BLaER1 treated with 17β-estradiol and CSF1 and Interleukin-3, amounts not matched to agents 10 nM and 100 nM (cell line): Measurements from ENCODE around the gene KLHL42.
A peak's percentile ranks its signal among the peaks of the same experiment; 100 is the strongest.
"Not testable (repeated sequence)": the region's sequence is repeated elsewhere in the genome, so short reads cannot be mapped to it uniquely, and the experiment has no call there.

ENCODE experiments used
- H3K27ac ChIP-seq, 11 experiments: shearing (Covaris generic); formaldehyde crosslinking; 2 replicates each; pipeline ENCODE4 v1.8.1; 2022
- H3K27me3 ChIP-seq, 11 experiments: shearing (Covaris generic); formaldehyde crosslinking; 2 replicates each; pipeline ENCODE4 v1.8.1; 2022
- H3K36me3 ChIP-seq, 11 experiments: shearing (Covaris generic); formaldehyde crosslinking; 2 replicates each; pipeline ENCODE4 v1.8.1; 2022
- H3K4me1 ChIP-seq, 10 experiments: shearing (Covaris generic); formaldehyde crosslinking; 2 replicates each; pipeline ENCODE4 v1.8.1; 2022
- H3K4me2 ChIP-seq, 11 experiments: shearing (Covaris generic); formaldehyde crosslinking; 2 replicates each; pipeline ENCODE4 v1.8.1; 2022
- H3K4me3 ChIP-seq, 10 experiments: shearing (Covaris generic); formaldehyde crosslinking; 2 replicates each; pipeline ENCODE4 v1.8.1; 2022
- H3K9ac ChIP-seq, 11 experiments: shearing (Covaris generic); formaldehyde crosslinking; 2 replicates each; pipeline ENCODE4 v1.8.1; 2022
- H3K9me3 ChIP-seq, 11 experiments: shearing (Covaris generic); formaldehyde crosslinking; replicated peaks in 1 of 11; 2 replicates each; pipeline ENCODE4 v1.8.1; 2022
- H4K20me1 ChIP-seq, 11 experiments: shearing (Covaris generic); formaldehyde crosslinking; 2 replicates each; pipeline ENCODE4 v1.8.1; 2022
- Cebpa-rat ChIP-seq, 11 experiments: shearing (Covaris generic); IDR thresholded peaks; 2 replicates each; pipeline ENCODE4 v1.8.1; 2022

The KLHL42 gene

GRCh38 chr12:27779920-27780611 is at the start of gene KLHL42, which contains the start of gene MANSC4:
KLHL42 (plus strand) TSS chr12:27780233; CDS start chr12:27780331, 98 bp downstream.
MANSC4 (minus strand) TSS chr12:27780236; CDS start chr12:27771276, 8,960 bp downstream.
- peak within 1 kb of the TSS; percentile 76 to 98 (median 95) for H3K27ac ChIP-seq
- H3K4me1 ChIP-seq: peaks cover 17 to 37% (median 30%) of the 10 kb centered on the region in 10 experiments
- no peak for TF ChIP-seq Cebpa-rat (IDR thresholded peaks at IDR 0.05)
- no peaks in the 10 kb centered on the region for H3K27me3 ChIP-seq
- H3K4me3 ChIP-seq: peak within 1 kb of the TSS; percentile 67 to 90 (median 84)
- peak within 1 kb of the TSS; percentile 96 to 100 (median 98) for H3K4me2 ChIP-seq
- peaks cover 0 to 39% (median 25%) of the 10 kb centered on the region in 11 experiments; a peak in 15 of 22 replicates for H3K36me3 ChIP-seq
- peaks cover 0 to 17% (median 0%) of the 10 kb centered on the region in 11 experiments; a peak in 5 of 22 replicates for H4K20me1 ChIP-seq
- H3K9ac ChIP-seq: peak within 1 kb of the TSS; percentile 83 to 97 (median 94)
- peaks cover 0 to 5% (median 0%) of the 10 kb centered on the region in 11 experiments; a peak in 2 of 22 replicates for H3K9me3 ChIP-seq

GRCh38 chr12:27732281-27732680 is 47.8 kb upstream of the KLHL42 start:
- peaks cover 0 to 58% (median 23%) of the 10 kb centered on the region in 11 experiments; a peak in 15 of 22 replicates for H4K20me1 ChIP-seq
- TF ChIP-seq Cebpa-rat (IDR thresholded peaks at IDR 0.05): no peak
- no peaks in the 10 kb centered on the region for H3K9me3 ChIP-seq
- no peak overlapping the region for H3K4me3 ChIP-seq
- H3K27ac ChIP-seq: no peak overlapping the region
- H3K4me1 ChIP-seq: no peaks in the 10 kb centered on the region
- H3K4me2 ChIP-seq: no peak overlapping the region
- H3K9ac ChIP-seq: no peak overlapping the region
- H3K36me3 ChIP-seq: peaks cover 75 to 91% (median 84%) of the 10 kb centered on the region in 11 experiments
- no peaks in the 10 kb centered on the region for H3K27me3 ChIP-seq

GRCh38 chr12:27733052-27733656 is 46.9 kb upstream of the KLHL42 start:
- no peak for TF ChIP-seq Cebpa-rat (IDR thresholded peaks at IDR 0.05)
- no peaks in the 10 kb centered on the region for H3K4me1 ChIP-seq
- no peaks in the 10 kb centered on the region for H3K9me3 ChIP-seq
- no peak overlapping the region for H3K4me3 ChIP-seq
- H3K36me3 ChIP-seq: peaks cover 74 to 91% (median 84%) of the 10 kb centered on the region in 11 experiments
- no peak overlapping the region for H3K9ac ChIP-seq
- H3K27me3 ChIP-seq: no peaks in the 10 kb centered on the region
- no peak overlapping the region for H3K27ac ChIP-seq
- H4K20me1 ChIP-seq: peaks cover 0 to 51% (median 19%) of the 10 kb centered on the region in 11 experiments; a peak in 15 of 22 replicates
- no peak overlapping the region for H3K4me2 ChIP-seq

- H3K27me3 ChIP-seq: no peaks in the 10 kb centered on the region
- H4K20me1 ChIP-seq: peaks cover 0 to 49% (median 14%) of the 10 kb centered on the region in 11 experiments; a peak in 14 of 22 replicates
- peaks cover 77 to 91% (median 84%) of the 10 kb centered on the region in 11 experiments for H3K36me3 ChIP-seq
- no peak overlapping the region for H3K4me2 ChIP-seq
- no peak overlapping the region for H3K27ac ChIP-seq
- H3K4me3 ChIP-seq: no peak overlapping the region
- no peaks in the 10 kb centered on the region for H3K9me3 ChIP-seq
- H3K9ac ChIP-seq: no peak overlapping the region
- no peaks in the 10 kb centered on the region for H3K4me1 ChIP-seq
- TF ChIP-seq Cebpa-rat (IDR thresholded peaks at IDR 0.05): no peak
Measured at GRCh38 chr12:27733791-27734190, 46.2 kb upstream of the KLHL42 start.

GRCh38 chr12:27734321-27734720 is 45.7 kb upstream of the KLHL42 start:
- H3K27ac ChIP-seq, H3K4me1 ChIP-seq, H3K9me3 ChIP-seq, H3K4me3 ChIP-seq, H3K27me3 ChIP-seq, H3K4me2 ChIP-seq, H3K9ac ChIP-seq: not testable (repeated sequence)
- Histone ChIP-seq H3K36me3 (peaks cover 79 to 91% (median 84%) of the 10 kb centered on the region in 11 experiments), H4K20me1 (peaks cover 0 to 49% (median 12%) of the 10 kb centered on the region in 11 experiments; a peak in 14 of 22 replicates)

- H4K20me1 ChIP-seq: peaks cover 0 to 38% (median 6%) of the 10 kb centered on the region in 11 experiments; a peak in 11 of 22 replicates
- peaks cover 79 to 98% (median 95%) of the 10 kb centered on the region in 11 experiments for H3K36me3 ChIP-seq
- TF ChIP-seq Cebpa-rat (IDR thresholded peaks at IDR 0.05): no peak
- H3K4me2 ChIP-seq: no peak overlapping the region
- no peaks in the 10 kb centered on the region for H3K27me3 ChIP-seq
- no peak overlapping the region for H3K9ac ChIP-seq
- no peaks in the 10 kb centered on the region for H3K4me1 ChIP-seq
- no peak overlapping the region for H3K4me3 ChIP-seq
- H3K9me3 ChIP-seq: peaks cover 0 to 4% (median 0%) of the 10 kb centered on the region in 11 experiments; a peak in 1 of 22 replicates
- no peak overlapping the region for H3K27ac ChIP-seq
Measured at GRCh38 chr12:27743601-27744000, 36.4 kb upstream of the KLHL42 start.

- Histone ChIP-seq H3K36me3 (peaks cover 77 to 98% (median 93%) of the 10 kb centered on the region in 11 experiments), H4K20me1 (peaks cover 0 to 46% (median 7%) of the 10 kb centered on the region in 11 experiments; a peak in 11 of 22 replicates)
- H3K9ac ChIP-seq, H3K4me2 ChIP-seq, H3K9me3 ChIP-seq, H3K27me3 ChIP-seq, H3K4me1 ChIP-seq, H3K27ac ChIP-seq, H3K4me3 ChIP-seq: not testable (repeated sequence)
Measured at GRCh38 chr12:27745734-27746133, 34.3 kb upstream of the KLHL42 start.

GRCh38 chr12:27747111-27747820 is 32.8 kb upstream of the KLHL42 start:
- Histone ChIP-seq H3K36me3 (peaks cover 77 to 98% (median 93%) of the 10 kb centered on the region in 11 experiments), H4K20me1 (peaks cover 0 to 51% (median 15%) of the 10 kb centered on the region in 11 experiments; a peak in 14 of 22 replicates), H3K4me3 (no peak overlapping the region), H3K27ac (no peak overlapping the region), H3K9me3 (peaks cover 0 to 4% (median 0%) of the 10 kb centered on the region in 11 experiments; a peak in 1 of 22 replicates), H3K9ac (no peak overlapping the region), H3K4me1 (no peaks in the 10 kb centered on the region), H3K27me3 (no peaks in the 10 kb centered on the region), H3K4me2 (no peak overlapping the region)
- no peak for TF ChIP-seq Cebpa-rat (IDR thresholded peaks at IDR 0.05)
